ENCODE results near the gene DNAJC4.
A peak's percentile ranks its signal among the peaks of the same experiment; 100 is the strongest.

- no peak for TF ChIP-seq TRIM24 (IDR thresholded peaks at IDR 0.05)
- TF ChIP-seq, protein P1, sequence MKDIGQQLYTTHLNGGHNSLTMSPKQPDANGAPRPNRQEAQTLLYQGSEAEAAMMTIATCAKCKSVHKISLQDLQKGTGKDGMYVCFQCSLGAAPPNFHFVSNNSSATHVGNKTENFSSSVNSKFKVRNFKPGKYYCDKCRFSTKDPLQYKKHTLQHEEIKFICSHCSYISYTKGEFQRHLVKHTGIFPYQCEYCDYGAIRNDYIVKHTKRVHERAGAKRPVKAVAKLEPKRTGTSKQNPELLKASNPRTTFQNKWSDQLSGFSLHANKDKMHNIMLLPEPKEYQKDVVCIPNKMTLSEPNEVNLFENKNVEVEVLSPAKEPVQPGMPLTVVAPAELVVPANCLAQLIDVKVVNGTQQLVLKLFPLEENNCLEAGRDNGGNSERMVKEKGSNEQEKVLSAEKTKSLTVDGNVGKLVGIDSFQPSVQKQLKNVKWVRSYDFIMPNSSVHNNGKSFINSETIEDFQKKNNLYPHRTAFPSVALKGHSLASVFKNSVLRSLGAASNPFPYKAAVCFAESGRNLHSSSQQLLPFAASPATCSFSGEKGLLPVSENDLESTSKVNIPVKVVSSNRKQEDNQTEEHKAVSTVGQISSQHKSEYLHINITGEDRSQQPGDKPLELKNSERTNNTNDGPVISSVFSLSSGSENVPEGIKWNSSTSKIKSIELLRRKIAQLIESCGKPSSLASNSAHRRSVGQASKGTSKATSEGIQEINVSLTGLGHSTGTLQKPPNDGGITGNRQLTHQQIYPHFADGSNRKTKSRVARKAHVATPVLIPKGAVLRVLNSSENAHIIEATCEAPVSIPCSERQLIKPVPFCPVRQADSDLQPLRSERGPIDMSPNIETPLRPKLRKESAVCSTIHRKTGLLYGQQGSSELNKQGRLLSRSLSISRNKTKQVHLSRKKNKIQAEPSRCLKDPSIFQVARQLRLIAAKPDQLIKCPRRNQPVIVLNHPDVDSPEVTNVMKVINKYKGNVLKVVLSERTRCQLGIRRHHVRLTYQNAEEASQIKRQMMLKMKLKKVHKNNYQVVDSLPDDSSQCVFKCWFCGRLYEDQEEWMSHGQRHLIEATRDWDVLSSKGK (CRISPR knock-in tag; IDR thresholded peaks at IDR 0.05) = no peak
- 0 out of 2 replicates have a peak, but pooled peaks have one; percentile 26 for TF ChIP-seq ARID1B (IDR thresholded peaks at IDR 0.05)
- TF ChIP-seq TAF1 (IDR thresholded peaks at IDR 0.05; ENCODE audit: control insufficient read depth, extremely low read depth, insufficient read depth, low read length, severe bottlenecking) = no peak
- TF ChIP-seq E2F1 (CRISPR knock-in tag; IDR thresholded peaks at IDR 0.05) = no peak
These were observed 2.0 kb downstream of the DNAJC4 start for GRCh38 chr11:64232182-64232966.
